Neutrophil (primary cell): ENCODE data around the gene TEAD3.
"Not testable (repeated sequence)": the region's sequence is repeated elsewhere in the genome, so short reads cannot be mapped to it uniquely, and the experiment has no call there.

Source experiments
- H3K27ac ChIP-seq: fragments of 200-600 bp; sonication (generic); 2 replicates; pipeline ENCODE4 v1.5.1; 2016; ENCODE audit warnings: mild to moderate bottlenecking, moderate library complexity
- H3K27me3 ChIP-seq: fragments of 200-600 bp; sonication (generic); 2 replicates; pipeline ENCODE4 v1.6.0; 2016; ENCODE audit warnings: mild to moderate bottlenecking
- H3K36me3 ChIP-seq: fragments of 200-600 bp; sonication (generic); 2 replicates; pipeline ENCODE4 v1.5.1; 2017
- H3K4me1 ChIP-seq, 2 experiments: fragments of 200-600 bp in 1 of 2; sonication (generic) in 1 of 2; 1 replicate in 1 of 2; 2 replicates in 1 of 2; pipeline versions ENCODE4 v1.5.1 to v1.6.1; 2013 to 2016; ENCODE audit warnings: low read depth in 1 of 2, low read length in 1 of 2, mild to moderate bottlenecking in 1 of 2, moderate library complexity in 1 of 2; ENCODE audit not compliant: control insufficient read depth in 1 of 2, insufficient read depth in 1 of 2
- H3K4me3 ChIP-seq, 2 experiments: fragments of 200-600 bp in 1 of 2; sonication (generic) in 1 of 2; 1 replicate in 1 of 2; 2 replicates in 1 of 2; pipeline ENCODE4 v1.5.1; 2013 to 2016; ENCODE audit warnings: low read depth in 1 of 2, low read length in 1 of 2, mild to moderate bottlenecking in 1 of 2, moderate library complexity in 1 of 2
- H3K9me3 ChIP-seq: fragments of 200-600 bp; sonication (generic); 2 replicates; pipeline ENCODE4 v1.5.1; 2016
- CTCF ChIP-seq: fragments of 200-600 bp; sonication (generic); IDR thresholded peaks from 2 replicates; pipeline ENCODE4 v1.5.1; 2016; ENCODE audit warnings: antibody characterized with exemption

The TEAD3 gene

GRCh38 chr6:35443341-35444030, 53.4 kb downstream of the TEAD3 start:
- Histone ChIP-seq H3K27me3 (peaks cover 9% of the 10 kb centered on the region), H3K4me3 (no peak overlapping the region), H3K4me1 (peaks cover 5 to 9% of the 10 kb centered on the region in 2 experiments), H3K9me3 (no peaks in the 10 kb centered on the region), H3K27ac (no peak overlapping the region), H3K36me3 (no peaks in the 10 kb centered on the region)
- no peak for TF ChIP-seq CTCF

GRCh38 chr6:35442693-35443092, 54.2 kb downstream of the TEAD3 start:
- TF ChIP-seq CTCF: no peak
- H3K4me1 ChIP-seq: peaks cover 5 to 9% of the 10 kb centered on the region in 2 experiments
- no peaks in the 10 kb centered on the region for H3K36me3 ChIP-seq
- H3K27ac ChIP-seq: no peak overlapping the region
- no peak overlapping the region for H3K4me3 ChIP-seq
- peaks cover 9% of the 10 kb centered on the region for H3K27me3 ChIP-seq
- no peaks in the 10 kb centered on the region for H3K9me3 ChIP-seq

DNA sequence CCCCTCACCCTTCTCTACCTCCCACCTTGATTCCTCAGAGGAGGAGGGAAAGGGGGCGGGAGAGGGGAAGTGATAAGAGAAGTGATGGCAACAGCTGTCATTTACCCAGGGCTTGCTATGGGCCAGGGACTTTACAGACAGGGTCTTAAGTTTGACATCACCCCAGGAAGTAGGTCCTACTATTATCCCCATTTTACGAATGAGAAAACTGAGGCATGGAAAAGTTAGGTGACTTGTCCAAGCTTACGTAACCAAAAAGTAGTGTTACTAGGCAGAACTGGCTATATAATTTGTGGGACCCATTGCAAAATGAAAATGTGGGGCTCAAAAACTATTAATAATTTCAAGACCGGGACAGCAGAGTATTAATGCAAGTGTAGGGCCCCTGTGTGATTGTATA, 55.2 kb downstream of the TEAD3 start:
- Histone ChIP-seq H3K4me3 (no peak overlapping the region), H3K27me3 (peaks cover 9% of the 10 kb centered on the region), H3K4me1 (peaks cover 5 to 9% of the 10 kb centered on the region in 2 experiments), H3K27ac (no peak overlapping the region), H3K36me3 (no peaks in the 10 kb centered on the region), H3K9me3 (no peaks in the 10 kb centered on the region)
- TF ChIP-seq CTCF: no peak

DNA sequence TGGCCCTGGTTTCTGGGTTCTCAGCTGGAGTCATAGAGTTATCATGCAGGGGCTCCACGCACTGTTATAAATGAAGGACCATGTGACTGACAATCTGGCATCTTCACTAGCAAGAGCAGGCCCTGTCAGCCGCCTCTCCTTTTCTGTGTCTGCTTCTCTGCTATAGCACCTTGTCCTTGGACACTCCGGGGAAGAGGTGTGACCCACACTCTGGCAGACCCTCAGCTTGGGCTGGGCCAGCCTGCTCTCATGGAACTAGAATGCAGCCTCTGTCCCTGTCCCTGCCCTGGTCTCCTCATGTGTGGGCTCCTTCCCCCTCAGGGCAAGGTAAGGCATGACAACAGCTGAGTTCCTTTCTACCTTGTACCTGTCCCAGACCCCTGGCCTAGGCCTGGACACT, 55.7 kb downstream of the TEAD3 start:
- no peak for TF ChIP-seq CTCF
- Histone ChIP-seq H3K4me1 (peaks cover 5 to 9% of the 10 kb centered on the region in 2 experiments), H3K36me3 (no peaks in the 10 kb centered on the region), H3K4me3 (no peak overlapping the region), H3K27me3 (peaks cover 9% of the 10 kb centered on the region), H3K27ac (no peak overlapping the region), H3K9me3 (no peaks in the 10 kb centered on the region)

DNA sequence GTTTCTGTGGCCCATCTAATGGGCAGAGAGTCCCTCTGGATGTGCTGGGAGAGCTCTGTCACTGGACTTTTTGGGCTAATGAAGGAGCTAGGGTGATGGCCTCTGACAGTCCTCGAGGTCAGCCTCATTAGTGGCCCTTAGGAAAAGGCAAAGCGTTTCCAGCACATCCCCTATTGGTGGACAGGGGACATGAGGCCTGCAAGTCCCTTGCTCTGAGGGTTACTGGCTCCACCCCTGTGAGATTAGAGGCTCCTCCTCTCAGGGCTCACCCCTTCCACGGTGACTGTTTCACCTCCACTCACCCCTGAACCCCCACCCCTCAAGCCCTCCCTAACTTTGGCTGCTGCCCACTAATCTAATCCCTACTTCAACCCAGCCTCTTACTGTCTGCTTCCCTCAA, 57.6 kb downstream of the TEAD3 start:
- H3K27ac ChIP-seq: no peak overlapping the region
- H3K9me3 ChIP-seq: no peaks in the 10 kb centered on the region
- H3K27me3 ChIP-seq: peaks cover 9% of the 10 kb centered on the region
- no peaks in the 10 kb centered on the region for H3K4me1 ChIP-seq
- H3K36me3 ChIP-seq: no peaks in the 10 kb centered on the region
- no peak for TF ChIP-seq CTCF
- H3K4me3 ChIP-seq: no peak overlapping the region

DNA sequence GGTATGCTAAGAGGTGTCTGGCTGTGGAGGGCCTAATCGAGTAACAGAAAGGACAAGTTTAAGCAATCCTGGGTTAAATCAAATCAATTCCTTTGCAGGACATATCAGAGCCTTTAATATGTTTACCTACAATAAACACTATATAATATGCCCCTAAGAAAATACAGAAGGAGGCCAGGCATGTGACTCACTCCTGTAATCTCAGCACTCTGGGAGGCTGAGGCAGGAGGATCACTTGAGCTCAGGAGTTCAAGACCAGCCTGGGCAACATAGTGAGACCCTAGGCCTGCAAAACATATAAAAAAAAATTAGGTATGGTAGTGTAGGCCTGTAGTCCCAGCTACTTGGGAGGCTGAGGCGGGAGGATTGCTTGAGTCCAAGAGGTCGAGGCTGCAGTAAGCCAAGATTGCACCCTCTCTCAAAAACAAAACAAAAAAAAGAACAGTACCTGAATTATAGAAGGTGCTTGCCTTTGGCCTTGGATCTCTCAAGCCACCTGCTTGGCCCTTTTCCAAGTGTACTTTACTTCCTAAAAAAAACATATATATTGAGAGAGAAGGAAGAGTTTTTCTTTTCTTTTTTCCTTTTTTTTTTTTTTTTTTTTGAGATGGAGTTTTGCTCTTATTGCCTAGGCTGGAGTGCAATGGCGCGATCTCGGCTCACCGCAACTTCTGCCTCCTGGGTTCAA, 58.4 kb downstream of the TEAD3 start:
- H3K27me3 ChIP-seq, H3K9me3 ChIP-seq, H3K27ac ChIP-seq, H3K36me3 ChIP-seq, H3K4me3 ChIP-seq, H3K4me1 ChIP-seq: not testable (repeated sequence)
